ENCODE measurements around the gene MS4A18. TPM values are rescaled to one million over a fixed set of nuclear protein-coding genes. Genes with fewer than 3 reads are reported as not detected.

Gene MS4A18
- total RNA-seq: not detected in 2 replicates

DNA sequence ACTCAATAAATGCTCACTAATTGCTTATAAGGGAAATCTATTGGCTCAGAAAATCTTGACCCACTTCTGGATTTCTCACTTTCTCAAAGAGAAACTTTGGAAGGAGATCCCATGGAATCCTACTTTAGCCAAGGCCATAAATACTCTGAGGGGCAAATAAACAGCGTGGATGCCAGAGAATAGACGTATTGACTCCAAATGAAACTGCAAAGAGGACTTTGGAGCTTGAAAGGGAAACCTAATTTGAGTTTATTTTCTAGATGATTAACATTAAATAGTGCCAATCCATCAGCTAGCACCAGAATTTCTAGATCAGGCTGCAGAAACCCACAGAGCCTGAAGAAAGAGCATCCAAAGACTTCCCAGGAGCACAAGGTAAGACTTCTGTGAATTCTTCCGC lies at the start of gene MS4A18:
Gene MS4A18 (plus strand): TSS at position 301 of the 400 bp plus-strand sequence.

GRCh38 chr11:60699284-60699691 lies 25.2 kb upstream of the MS4A18 start, which contains the start of gene MS4A8:
MS4A8 (plus strand) TSS chr11:60699612; CDS start chr11:60700861, 1,249 bp downstream.

GRCh38 chr11:60756307-60757032 lies 31.9 kb downstream of the MS4A18 start, which contains the start of gene MS4A15:
MS4A15 (plus strand) TSS chr11:60756867; CDS start chr11:60763734, 6,867 bp downstream.

GRCh38 chr11:60785136-60785535 lies 60.6 kb downstream of the MS4A18 start, which contains the start of gene MS4A10:
MS4A10 (plus strand) TSS chr11:60785333; CDS start chr11:60790336, 5,003 bp downstream.

Other genes starting within 250 kb of the MS4A18 start
- gene MS4A12, start 231.9 kb upstream of the MS4A18 start, total RNA-seq: not detected in 2 replicates
- not detected in 2 replicates for gene MS4A13, start 209.3 kb upstream of the MS4A18 start, total RNA-seq
- not detected in 2 replicates for gene MS4A8, start 25.1 kb upstream of the MS4A18 start, total RNA-seq
- gene MS4A15, start 32.1 kb downstream of the MS4A18 start, total RNA-seq: not detected in 2 replicates
- gene MS4A10, start 60.6 kb downstream of the MS4A18 start, total RNA-seq: not detected in 2 replicates
- 9.5 and 16.9 TPM in 2 replicates for gene CCDC86, start 117.4 kb downstream of the MS4A18 start, total RNA-seq
- 0.07 and 0.33 TPM in 2 replicates for gene PTGDR2, start 131.2 kb downstream of the MS4A18 start, total RNA-seq
- 0.36 and 0.98 TPM in 2 replicates for gene ZP1, start 142.8 kb downstream of the MS4A18 start, total RNA-seq
- gene PRPF19, start 181.9 kb downstream of the MS4A18 start, total RNA-seq: 35.6 and 47.5 TPM in 2 replicates
- gene TMEM109, start 189.4 kb downstream of the MS4A18 start, total RNA-seq: 43.2 and 44.7 TPM in 2 replicates
- 16.5 and 41.5 TPM in 2 replicates for gene TMEM132A, start 199.7 kb downstream of the MS4A18 start, total RNA-seq
- 10.7 and 16.4 TPM in 2 replicates for gene SLC15A3, start 227.5 kb downstream of the MS4A18 start, total RNA-seq
- not detected in 2 replicates for gene CD6, start 247.0 kb downstream of the MS4A18 start, total RNA-seq

Measured in smooth muscle cell of the pulmonary artery (primary cell).